22Rv1 (cell line): ENCODE data around the gene TNRC6A.

Source experiments
- H3K27ac ChIP-seq: fragments of 450-650 bp; 2 replicates; pipeline ENCODE4 v1.5.1; 2017
- ZFX ChIP-seq: fragments of 450-650 bp; IDR thresholded peaks from 2 replicates; pipeline ENCODE4 v1.6.1; 2017; ENCODE audit warnings: antibody characterized with exemption, borderline replicate concordance
- TF ChIP-seq, protein P1 (sequence below): fragments of 450-650 bp; IDR thresholded peaks from 2 replicates; pipeline ENCODE4 v1.5.1; 2017; ENCODE audit warnings: mild to moderate bottlenecking

Gene TNRC6A

DNA sequence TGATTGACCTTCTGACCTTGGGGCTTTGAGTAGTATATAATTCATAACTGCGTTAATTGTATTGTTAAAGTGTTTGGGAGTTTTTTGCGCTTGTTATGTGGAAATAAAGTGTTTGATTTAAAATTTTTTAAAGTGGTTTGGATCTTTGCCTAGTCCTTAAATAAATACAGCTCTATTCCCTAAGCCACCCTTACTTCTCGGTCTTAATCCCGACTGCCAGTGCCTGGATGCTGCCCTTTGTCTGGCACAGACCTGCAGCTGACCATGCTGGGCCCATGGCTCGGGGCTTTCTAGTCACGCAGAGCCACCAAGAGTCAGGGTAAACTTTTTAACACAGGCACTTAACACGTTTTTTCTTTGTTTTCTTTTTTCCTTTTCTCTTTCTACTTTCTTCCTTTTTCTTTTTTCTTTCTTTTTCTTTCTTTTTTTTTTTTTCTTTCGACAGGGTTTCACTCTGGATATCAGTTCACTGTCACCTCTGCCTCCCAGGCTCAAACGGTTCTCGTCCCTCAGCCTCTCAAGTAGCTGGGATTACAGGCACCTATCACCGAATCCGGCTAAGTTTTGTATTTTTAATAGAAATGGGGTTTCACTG, 96.7 kb downstream of the TNRC6A start:
- TF ChIP-seq ZFX = no peak
- TF ChIP-seq, protein P1, sequence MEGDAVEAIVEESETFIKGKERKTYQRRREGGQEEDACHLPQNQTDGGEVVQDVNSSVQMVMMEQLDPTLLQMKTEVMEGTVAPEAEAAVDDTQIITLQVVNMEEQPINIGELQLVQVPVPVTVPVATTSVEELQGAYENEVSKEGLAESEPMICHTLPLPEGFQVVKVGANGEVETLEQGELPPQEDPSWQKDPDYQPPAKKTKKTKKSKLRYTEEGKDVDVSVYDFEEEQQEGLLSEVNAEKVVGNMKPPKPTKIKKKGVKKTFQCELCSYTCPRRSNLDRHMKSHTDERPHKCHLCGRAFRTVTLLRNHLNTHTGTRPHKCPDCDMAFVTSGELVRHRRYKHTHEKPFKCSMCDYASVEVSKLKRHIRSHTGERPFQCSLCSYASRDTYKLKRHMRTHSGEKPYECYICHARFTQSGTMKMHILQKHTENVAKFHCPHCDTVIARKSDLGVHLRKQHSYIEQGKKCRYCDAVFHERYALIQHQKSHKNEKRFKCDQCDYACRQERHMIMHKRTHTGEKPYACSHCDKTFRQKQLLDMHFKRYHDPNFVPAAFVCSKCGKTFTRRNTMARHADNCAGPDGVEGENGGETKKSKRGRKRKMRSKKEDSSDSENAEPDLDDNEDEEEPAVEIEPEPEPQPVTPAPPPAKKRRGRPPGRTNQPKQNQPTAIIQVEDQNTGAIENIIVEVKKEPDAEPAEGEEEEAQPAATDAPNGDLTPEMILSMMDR = no peak
- H3K27ac ChIP-seq = no peak overlapping the region

DNA sequence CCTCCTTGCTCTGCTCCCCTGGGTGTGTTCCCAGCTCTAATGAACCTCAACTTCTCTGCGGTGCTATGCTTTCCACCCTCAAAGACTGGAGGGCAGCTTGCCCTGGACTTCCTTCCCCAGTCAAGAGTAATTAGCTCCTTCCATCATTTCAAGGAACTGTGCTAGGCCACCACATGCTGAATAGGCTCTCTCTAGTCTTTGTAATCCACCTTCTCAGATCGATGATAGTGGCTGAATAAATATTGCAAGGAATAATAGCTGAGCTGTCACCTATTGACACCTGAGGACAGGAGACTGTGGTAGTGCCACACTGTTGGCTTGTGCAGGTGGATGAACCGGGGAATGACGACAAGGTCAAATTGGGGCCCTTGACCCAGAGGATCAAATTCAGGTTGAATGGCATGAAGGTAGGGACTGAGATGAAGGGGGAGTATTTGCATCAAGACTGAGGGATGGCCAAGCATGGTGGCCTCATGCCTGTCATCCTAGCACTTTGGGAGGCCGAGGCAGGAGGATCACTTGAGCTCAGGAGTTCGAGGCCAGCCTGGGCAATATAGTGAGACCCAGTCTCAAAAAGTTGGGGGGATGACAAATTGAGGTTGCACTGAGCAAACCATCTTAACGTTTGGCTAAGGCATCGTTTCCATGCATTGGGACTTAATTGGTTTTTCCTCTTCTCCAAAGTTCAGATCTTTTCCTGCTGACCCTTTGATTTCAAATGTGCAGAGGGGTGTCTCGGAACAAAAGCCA, 97.5 kb downstream of the TNRC6A start:
- H3K27ac ChIP-seq = no peak overlapping the region

DNA sequence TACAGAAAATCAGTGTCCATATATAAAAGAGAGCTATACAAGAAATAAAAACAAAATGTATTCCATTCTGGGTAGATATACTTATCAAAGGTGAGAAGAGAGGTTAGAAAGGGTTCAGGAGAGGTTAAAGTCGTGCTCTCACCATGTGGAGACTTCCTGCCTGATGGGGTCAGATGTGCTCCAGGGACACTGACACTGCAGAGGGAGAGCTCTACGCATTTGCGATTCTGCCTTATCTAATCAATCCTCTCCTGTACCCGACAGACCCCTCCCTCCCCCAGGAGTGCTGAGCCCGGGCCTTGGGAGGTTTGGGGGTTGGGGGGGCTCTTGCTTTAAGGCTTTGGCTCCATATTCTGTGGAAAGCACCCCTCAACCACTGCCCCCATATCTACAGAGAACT, 99.7 kb downstream of the TNRC6A start:
- H3K27ac ChIP-seq = no peak overlapping the region
- no peak for TF ChIP-seq ZFX
- TF ChIP-seq, protein P1 = no peak

More for the DNA sequence above, 97.5 kb downstream of the TNRC6A start:
- TF ChIP-seq, protein P1 = no peak
- TF ChIP-seq ZFX = no peak

DNA sequence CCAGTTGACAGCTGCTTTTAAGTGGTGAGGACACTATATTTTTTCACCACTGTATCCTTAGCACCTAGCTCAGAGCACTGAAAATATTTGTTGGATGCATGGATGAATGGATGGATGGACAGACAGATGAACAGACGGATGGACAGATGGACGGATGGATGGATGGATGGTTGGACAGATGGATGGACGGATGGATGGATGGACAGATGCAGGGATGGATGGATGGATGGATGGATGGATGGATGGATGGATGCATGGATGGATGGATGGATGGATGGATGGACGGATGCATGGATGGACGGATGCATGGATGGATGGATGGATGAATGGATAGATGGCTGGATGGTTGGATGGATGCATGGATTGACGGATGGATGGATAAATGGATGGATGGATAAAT, 103.9 kb downstream of the TNRC6A start:
- H3K27ac ChIP-seq = no peak overlapping the region
- TF ChIP-seq, protein P1 = no peak
- TF ChIP-seq ZFX = no peak

DNA sequence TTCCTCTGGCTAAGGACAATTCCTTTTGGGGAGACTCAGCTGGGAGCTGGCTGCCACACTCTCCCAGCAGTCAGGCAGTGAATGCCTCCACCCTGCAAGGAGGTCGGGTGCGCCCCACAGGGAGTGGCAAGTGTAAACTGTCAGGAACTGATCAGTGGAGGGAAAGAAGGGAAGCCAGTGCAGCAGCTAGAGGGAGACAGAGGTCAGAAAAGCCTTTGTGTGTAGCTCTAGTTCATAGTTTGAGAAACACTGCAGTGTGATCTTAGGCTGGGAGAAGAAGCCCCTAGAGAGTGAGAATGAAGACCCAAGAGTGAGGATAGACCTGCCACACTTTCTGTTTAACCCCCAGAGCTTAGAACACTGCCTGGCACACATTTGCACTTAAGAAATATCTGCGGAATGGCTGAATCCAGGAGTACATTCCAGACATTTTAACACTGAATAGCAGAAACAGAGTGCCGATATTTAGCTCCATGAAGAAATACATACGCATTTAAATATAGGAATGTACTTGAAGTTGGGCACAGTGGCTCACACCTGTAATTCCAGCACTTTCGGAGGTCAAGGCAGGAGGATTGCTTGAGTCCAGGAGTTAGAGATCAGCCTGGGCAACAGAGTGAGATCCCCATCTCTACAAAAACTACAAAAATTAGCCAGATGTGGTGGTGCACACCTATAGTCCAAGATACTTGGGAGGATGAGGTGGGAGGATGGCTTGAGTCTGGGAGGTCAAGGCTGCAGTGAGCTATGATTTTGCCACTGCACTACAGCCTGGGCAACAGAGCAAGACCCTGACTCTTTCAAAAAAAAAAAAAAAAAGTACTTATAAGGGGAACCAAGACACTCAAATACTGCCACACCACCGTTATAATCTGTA, 105.2 kb downstream of the TNRC6A start:
- no peak overlapping the region for H3K27ac ChIP-seq
- TF ChIP-seq, protein P1 = peak; percentile 76
- TF ChIP-seq ZFX = no peak

DNA sequence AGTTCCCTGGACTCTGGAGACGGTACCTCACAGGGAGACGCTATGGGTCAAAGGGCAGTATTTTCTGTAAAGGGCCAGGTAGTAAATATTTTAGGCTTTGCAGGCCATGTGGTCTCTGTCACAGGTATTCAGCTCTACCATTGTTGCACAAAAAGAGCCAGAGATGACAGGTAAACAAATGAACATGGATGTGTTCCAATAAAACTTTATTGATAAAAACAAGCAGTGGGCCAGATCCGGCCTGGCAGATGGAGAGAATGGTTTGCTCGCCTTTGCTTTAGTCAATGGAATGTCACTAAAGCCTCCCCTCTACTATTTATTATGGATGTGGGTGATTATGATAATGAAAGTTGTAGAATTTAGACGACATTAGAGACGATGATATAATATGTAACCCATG, 107.4 kb downstream of the TNRC6A start:
- no peak overlapping the region for H3K27ac ChIP-seq

More for the DNA sequence above, 107.4 kb downstream of the TNRC6A start:
- no peak for TF ChIP-seq ZFX
- TF ChIP-seq, protein P1 = no peak
